ENCODE data around the gene CAMK1D. TPM values are rescaled to one million over a fixed set of nuclear protein-coding genes. Genes with fewer than 3 reads are reported as not detected.
A peak's percentile ranks its signal among the peaks of the same experiment; 100 is the strongest.

The CAMK1D gene
- total and polyA plus RNA-seq, 2 experiments from 2014 or later: 4.6 to 7.2 TPM

DNA sequence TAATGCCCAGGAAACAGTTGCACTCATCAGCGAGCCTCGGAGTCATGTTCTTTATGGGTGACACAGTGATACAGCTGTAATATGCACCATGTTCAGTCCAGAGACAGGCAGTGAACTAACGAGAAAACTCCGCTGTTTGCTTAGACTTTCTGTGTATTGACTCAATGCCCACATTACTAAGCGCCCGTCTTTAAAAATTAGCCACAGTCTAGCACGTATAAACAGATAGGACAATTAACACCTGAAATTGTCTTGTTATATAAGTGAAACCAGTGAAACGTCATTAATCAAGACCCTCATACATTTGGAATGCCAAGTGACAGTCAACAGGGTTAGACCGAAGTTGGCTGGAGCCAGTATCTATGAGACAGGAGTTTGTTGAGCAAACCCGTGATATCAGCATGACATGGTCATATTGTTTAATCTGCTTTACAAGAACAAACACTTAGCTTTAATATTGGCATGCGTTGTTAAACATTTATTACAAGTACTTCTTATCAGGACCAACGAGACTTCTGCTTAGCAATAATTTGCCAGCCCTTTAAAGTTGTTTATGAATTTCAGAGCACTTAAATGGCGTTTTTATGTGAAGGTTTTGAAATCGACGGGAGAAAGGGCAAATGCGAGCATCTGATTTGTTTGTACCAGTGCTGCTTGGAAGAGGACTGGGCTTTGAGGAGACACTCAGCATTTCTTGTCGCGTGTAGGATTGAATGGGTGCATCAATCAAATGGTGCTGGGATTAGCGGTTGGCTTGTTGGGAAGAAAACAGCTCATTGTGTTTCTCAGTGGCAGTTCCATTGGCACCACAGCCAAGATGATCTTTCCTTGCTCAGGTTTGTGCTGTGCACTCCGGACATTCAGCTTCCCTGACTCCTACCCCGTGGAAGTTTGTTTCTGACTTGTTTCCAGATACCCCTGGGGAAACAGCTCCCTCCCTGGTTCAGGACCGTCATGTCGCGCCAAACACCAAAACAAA lies 56.3 kb downstream of the CAMK1D start:
- Mint-ChIP-seq H3K36me3 (ENCODE audit: low read depth) (no peaks in the 10 kb centered on the region), H3K9me3 (no peaks in the 10 kb centered on the region), H3K27ac (no peak overlapping the region), H3K27me3 (ENCODE audit: insufficient read depth, low read depth, poor library complexity) (no peaks in the 10 kb centered on the region), H3K4me3 (no peak overlapping the region), H3K4me1 (peaks cover 8% of the 10 kb centered on the region; the same call in 2 of the 3 replicates)
- ATAC-seq (no peak; the same call in 2 of the 3 replicates), DNase-seq (ENCODE audit: low spot score) (peak; percentile 16)
- Histone ChIP-seq H3K4me2 (no peak overlapping the region), H2AFZ (no peak overlapping the region), H3K27me3 (ENCODE audit: insufficient read depth) (no peaks in the 10 kb centered on the region), H3K9me2 (ENCODE audit: insufficient read depth) (no peaks in the 10 kb centered on the region), H3K36me3 (ENCODE audit: insufficient read depth) (no peaks in the 10 kb centered on the region), H3K4me1 (ENCODE audit: insufficient read depth) (no peaks in the 10 kb centered on the region), H3F3A (replicated peaks; ENCODE audit: low read depth) (no peaks in the 10 kb centered on the region), H3K79me2 (replicated peaks; ENCODE audit: insufficient read depth) (no peaks in the 10 kb centered on the region), H3K27ac (ENCODE audit: low read depth) (no peak overlapping the region), H4K20me1 (replicated peaks; ENCODE audit: insufficient read depth) (no peaks in the 10 kb centered on the region; the same call in 1 of the 2 replicates), H3K4me3 (no peak overlapping the region)
- TF ChIP-seq, protein P1, sequence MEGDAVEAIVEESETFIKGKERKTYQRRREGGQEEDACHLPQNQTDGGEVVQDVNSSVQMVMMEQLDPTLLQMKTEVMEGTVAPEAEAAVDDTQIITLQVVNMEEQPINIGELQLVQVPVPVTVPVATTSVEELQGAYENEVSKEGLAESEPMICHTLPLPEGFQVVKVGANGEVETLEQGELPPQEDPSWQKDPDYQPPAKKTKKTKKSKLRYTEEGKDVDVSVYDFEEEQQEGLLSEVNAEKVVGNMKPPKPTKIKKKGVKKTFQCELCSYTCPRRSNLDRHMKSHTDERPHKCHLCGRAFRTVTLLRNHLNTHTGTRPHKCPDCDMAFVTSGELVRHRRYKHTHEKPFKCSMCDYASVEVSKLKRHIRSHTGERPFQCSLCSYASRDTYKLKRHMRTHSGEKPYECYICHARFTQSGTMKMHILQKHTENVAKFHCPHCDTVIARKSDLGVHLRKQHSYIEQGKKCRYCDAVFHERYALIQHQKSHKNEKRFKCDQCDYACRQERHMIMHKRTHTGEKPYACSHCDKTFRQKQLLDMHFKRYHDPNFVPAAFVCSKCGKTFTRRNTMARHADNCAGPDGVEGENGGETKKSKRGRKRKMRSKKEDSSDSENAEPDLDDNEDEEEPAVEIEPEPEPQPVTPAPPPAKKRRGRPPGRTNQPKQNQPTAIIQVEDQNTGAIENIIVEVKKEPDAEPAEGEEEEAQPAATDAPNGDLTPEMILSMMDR (conservative IDR thresholded peaks at IDR 0.05; ENCODE audit: low read depth in 2 of 2): peak; percentile 30 to 38; a peak in 3 of 4 replicates
- no peak for TF ChIP-seq JUNB (IDR thresholded peaks at IDR 0.05; ENCODE audit: unreplicated experiment)

DNA sequence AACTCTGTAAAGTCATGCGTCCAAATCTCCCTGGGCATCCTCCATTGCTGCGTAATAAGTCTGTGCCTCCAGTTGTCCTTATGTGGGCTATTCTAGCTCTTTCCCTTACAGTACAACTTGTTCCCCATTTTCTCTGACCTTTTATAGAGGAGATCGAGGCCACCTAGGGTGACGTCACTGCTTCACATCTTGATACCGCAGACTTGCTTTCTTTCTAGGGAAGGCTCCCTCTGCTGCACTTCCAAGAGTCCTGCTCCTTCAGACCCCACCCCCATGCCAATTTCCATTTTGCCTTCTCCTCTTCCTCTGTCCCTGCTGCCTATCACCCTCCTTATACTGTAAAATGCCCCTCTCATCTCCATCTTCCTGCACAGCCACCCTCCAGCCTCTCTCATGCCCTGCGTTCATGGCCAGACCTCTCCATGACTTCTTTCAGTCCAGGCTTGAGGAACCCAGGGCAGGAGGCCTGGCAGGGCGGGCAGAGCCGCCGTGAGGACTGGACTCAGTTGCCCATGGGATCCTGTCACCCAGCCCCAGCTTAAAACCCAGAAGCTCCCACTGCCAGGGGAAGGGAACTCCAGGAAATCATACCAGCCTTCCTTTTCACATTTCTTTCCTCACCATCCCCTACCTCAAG lies 57.5 kb downstream of the CAMK1D start:
- peak; percentile 73 for ATAC-seq
- H4K20me1 ChIP-seq (replicated peaks; ENCODE audit: insufficient read depth): no peaks in the 10 kb centered on the region; the same call in 1 of the 2 replicates
- no peaks in the 10 kb centered on the region for H3F3A ChIP-seq (replicated peaks; ENCODE audit: low read depth)
- DNase-seq (ENCODE audit: low spot score): peak; percentile 46
- H3K79me2 ChIP-seq (replicated peaks; ENCODE audit: insufficient read depth): no peaks in the 10 kb centered on the region
- no peaks in the 10 kb centered on the region for H3K27me3 ChIP-seq (ENCODE audit: insufficient read depth)
- no peaks in the 10 kb centered on the region for H3K9me2 ChIP-seq (ENCODE audit: insufficient read depth)
- H3K36me3 ChIP-seq (ENCODE audit: insufficient read depth): no peaks in the 10 kb centered on the region
- Mint-ChIP-seq H3K9me3 (no peaks in the 10 kb centered on the region), H3K27ac (peak overlapping the region; percentile 5; the same call in 1 of the 2 replicates), H3K27me3 (ENCODE audit: insufficient read depth, low read depth, poor library complexity) (no peaks in the 10 kb centered on the region), H3K4me1 (peaks cover 8% of the 10 kb centered on the region; the same call in 2 of the 3 replicates), H3K36me3 (ENCODE audit: low read depth) (no peaks in the 10 kb centered on the region), H3K4me3 (no peak overlapping the region)
- no peak overlapping the region for H2AFZ ChIP-seq
- H3K27ac ChIP-seq (ENCODE audit: low read depth): no peak overlapping the region
- H3K4me3 ChIP-seq: no peak overlapping the region
- H3K4me2 ChIP-seq: no peak overlapping the region
- TF ChIP-seq CREB1 (CRISPR knock-in tag; IDR thresholded peaks at IDR 0.05; ENCODE audit: low read depth) (0 out of 2 replicates have a peak, but pooled peaks have one; percentile 25), EZH2phosphoT487 (IDR thresholded peaks at IDR 0.05; ENCODE audit: unreplicated experiment) (no peak)
- TF ChIP-seq, protein P1 (conservative IDR thresholded peaks at IDR 0.05; ENCODE audit: low read depth in 2 of 2): peak in 1 of 2 experiments; percentile 15; a peak in 1 of 4 replicates
- H3K4me1 ChIP-seq (ENCODE audit: insufficient read depth): no peaks in the 10 kb centered on the region
